H1 (cell line): ENCODE results near the gene TNP2. TPM values are rescaled to one million over a fixed set of nuclear protein-coding genes. Genes with fewer than 3 reads are reported as not detected.

Experiments used
- CREB1 ChIP-seq: IDR thresholded peaks from 2 replicates; pipeline ENCODE4 v1.6.1; 2012; ENCODE audit warnings: inconsistent platforms
- polyA plus RNA-seq, 7 experiments: library from polyadenylated mRNA; depleted of rRNA in 3 of 7; stranded (reverse) in 5 of 7; unstranded in 2 of 7; fragments of >200 nt in 5 of 7; fragments of 200-250 nt in 2 of 7; gene quantifications; 1 replicate in 5 of 7; 2 replicates in 1 of 7; 4 replicates in 1 of 7; pipeline versions ENCODE4 v1.2.1 to v1.2.3, GENCODE V29; 2011 to 2013; ENCODE audit warnings: missing spikeins in 2 of 7, mixed read lengths in 2 of 7
- total RNA-seq: library from RNA; stranded (reverse); fragmentation: NEBNext Ultra II Directional; extraction: Animal tissue kit (Norgen Biotek cat#: 25700); gene quantifications from 2 replicates; pipeline ENCODE4 v1.2.1, GENCODE V29; 2021
- TF ChIP-seq, protein P1 (sequence below): fragments of 300-600 bp; sonication (generic); IDR thresholded peaks from 2 replicates; pipeline ENCODE4 v1.7.1; 2012; ENCODE audit warnings: low read length, moderate library complexity, mild to moderate bottlenecking, inconsistent platforms; ENCODE audit not compliant: insufficient replicate concordance

TNP2 gene
- total and polyA plus RNA-seq, 2 of the 8 experiments (the other 6 are each of a cell fraction or from before 2014, with no cell fraction given), result not detected

DNA sequence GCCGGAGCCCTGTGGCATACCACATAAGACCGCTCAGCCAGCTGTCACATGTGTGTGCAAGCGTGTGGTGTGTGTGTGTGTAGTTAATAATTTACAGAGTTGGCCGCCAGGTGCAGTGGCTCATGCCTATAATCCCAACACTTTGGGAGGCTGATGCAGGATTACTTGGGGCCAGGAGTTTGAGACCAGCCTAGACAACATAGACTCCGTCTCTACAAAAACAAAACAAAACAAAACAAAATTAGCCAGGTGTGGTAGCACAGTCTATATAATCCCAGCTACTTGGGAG lies 33.5 kb downstream of the TNP2 start (continued):
- TF ChIP-seq, protein P1, sequence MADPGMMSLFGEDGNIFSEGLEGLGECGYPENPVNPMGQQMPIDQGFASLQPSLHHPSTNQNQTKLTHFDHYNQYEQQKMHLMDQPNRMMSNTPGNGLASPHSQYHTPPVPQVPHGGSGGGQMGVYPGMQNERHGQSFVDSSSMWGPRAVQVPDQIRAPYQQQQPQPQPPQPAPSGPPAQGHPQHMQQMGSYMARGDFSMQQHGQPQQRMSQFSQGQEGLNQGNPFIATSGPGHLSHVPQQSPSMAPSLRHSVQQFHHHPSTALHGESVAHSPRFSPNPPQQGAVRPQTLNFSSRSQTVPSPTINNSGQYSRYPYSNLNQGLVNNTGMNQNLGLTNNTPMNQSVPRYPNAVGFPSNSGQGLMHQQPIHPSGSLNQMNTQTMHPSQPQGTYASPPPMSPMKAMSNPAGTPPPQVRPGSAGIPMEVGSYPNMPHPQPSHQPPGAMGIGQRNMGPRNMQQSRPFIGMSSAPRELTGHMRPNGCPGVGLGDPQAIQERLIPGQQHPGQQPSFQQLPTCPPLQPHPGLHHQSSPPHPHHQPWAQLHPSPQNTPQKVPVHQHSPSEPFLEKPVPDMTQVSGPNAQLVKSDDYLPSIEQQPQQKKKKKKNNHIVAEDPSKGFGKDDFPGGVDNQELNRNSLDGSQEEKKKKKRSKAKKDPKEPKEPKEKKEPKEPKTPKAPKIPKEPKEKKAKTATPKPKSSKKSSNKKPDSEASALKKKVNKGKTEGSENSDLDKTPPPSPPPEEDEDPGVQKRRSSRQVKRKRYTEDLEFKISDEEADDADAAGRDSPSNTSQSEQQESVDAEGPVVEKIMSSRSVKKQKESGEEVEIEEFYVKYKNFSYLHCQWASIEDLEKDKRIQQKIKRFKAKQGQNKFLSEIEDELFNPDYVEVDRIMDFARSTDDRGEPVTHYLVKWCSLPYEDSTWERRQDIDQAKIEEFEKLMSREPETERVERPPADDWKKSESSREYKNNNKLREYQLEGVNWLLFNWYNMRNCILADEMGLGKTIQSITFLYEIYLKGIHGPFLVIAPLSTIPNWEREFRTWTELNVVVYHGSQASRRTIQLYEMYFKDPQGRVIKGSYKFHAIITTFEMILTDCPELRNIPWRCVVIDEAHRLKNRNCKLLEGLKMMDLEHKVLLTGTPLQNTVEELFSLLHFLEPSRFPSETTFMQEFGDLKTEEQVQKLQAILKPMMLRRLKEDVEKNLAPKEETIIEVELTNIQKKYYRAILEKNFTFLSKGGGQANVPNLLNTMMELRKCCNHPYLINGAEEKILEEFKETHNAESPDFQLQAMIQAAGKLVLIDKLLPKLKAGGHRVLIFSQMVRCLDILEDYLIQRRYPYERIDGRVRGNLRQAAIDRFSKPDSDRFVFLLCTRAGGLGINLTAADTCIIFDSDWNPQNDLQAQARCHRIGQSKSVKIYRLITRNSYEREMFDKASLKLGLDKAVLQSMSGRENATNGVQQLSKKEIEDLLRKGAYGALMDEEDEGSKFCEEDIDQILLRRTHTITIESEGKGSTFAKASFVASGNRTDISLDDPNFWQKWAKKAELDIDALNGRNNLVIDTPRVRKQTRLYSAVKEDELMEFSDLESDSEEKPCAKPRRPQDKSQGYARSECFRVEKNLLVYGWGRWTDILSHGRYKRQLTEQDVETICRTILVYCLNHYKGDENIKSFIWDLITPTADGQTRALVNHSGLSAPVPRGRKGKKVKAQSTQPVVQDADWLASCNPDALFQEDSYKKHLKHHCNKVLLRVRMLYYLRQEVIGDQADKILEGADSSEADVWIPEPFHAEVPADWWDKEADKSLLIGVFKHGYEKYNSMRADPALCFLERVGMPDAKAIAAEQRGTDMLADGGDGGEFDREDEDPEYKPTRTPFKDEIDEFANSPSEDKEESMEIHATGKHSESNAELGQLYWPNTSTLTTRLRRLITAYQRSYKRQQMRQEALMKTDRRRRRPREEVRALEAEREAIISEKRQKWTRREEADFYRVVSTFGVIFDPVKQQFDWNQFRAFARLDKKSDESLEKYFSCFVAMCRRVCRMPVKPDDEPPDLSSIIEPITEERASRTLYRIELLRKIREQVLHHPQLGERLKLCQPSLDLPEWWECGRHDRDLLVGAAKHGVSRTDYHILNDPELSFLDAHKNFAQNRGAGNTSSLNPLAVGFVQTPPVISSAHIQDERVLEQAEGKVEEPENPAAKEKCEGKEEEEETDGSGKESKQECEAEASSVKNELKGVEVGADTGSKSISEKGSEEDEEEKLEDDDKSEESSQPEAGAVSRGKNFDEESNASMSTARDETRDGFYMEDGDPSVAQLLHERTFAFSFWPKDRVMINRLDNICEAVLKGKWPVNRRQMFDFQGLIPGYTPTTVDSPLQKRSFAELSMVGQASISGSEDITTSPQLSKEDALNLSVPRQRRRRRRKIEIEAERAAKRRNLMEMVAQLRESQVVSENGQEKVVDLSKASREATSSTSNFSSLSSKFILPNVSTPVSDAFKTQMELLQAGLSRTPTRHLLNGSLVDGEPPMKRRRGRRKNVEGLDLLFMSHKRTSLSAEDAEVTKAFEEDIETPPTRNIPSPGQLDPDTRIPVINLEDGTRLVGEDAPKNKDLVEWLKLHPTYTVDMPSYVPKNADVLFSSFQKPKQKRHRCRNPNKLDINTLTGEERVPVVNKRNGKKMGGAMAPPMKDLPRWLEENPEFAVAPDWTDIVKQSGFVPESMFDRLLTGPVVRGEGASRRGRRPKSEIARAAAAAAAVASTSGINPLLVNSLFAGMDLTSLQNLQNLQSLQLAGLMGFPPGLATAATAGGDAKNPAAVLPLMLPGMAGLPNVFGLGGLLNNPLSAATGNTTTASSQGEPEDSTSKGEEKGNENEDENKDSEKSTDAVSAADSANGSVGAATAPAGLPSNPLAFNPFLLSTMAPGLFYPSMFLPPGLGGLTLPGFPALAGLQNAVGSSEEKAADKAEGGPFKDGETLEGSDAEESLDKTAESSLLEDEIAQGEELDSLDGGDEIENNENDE, result no peak
- TF ChIP-seq CREB1, result no peak
